ENCODE data around the gene MRPS25.

The MRPS25 gene

DNA sequence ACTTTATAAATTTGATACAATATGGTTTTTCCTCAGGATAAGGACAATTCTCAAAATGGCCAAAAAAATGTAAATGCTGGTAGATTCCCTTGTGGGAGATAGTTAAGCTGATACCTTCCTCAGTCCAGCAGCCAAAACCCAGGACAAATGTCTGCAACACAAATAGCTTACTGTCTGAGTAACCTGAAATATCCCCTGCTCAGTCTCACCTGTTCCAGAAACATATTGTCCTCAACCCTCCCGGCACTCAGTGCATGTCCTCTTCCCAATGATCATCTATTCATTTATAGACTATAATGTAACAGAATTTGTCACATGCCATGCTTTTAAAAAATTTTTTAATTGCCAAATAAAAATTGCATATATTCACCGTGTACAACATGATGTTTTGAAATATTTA, 21.6 kb upstream of the MRPS25 start:
- H3K4me3 ChIP-seq (ENCODE audit: low read depth, low read length): no peak overlapping the region

DNA sequence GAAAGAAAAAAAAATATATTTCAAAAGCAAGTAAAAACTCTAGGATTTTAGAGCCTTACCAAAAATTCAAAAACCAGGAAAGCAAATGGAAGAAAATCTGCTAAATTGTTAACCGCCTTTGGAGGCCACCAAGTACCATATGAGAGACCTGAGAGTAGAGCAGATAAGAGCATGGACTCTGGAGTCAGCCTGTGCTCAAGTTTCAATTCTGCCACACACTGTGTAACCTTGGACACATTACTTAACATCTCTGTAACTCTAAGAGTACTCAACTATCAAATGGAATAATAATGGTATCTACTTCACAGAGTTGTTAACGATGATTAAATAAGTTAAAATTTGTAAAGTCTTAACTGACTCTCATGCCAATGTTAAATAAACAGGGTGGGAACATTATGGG, 21.1 kb upstream of the MRPS25 start:
- DNase-seq (ENCODE audit: low read depth): no peak
- no peak overlapping the region for H3K4me3 ChIP-seq (ENCODE audit: low read depth, low read length)

More for the DNA sequence above, 21.6 kb upstream of the MRPS25 start:
- no peak for DNase-seq (ENCODE audit: low read depth)

DNA sequence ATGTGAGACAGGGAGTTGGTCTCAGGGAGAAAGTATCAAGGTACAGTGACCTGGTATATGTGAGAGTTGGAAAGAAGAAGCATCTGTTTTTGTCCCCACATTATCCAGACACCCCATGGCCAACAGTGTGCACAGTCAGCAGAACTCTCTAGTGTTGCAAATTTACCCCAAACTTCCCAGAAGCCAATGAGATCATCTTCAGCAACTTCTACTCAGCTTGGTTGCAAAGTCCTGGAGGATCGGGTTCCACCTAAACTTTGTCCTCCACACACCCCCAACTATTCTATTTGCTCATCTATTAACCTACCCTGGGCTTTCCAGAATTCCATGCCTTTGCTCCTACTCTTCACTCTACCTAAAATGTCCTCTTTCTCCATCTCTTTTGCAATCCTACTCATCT, 18.1 kb upstream of the MRPS25 start:
- H3K4me3 ChIP-seq (ENCODE audit: low read depth, low read length): no peak overlapping the region
- DNase-seq (ENCODE audit: low read depth): no peak

DNA sequence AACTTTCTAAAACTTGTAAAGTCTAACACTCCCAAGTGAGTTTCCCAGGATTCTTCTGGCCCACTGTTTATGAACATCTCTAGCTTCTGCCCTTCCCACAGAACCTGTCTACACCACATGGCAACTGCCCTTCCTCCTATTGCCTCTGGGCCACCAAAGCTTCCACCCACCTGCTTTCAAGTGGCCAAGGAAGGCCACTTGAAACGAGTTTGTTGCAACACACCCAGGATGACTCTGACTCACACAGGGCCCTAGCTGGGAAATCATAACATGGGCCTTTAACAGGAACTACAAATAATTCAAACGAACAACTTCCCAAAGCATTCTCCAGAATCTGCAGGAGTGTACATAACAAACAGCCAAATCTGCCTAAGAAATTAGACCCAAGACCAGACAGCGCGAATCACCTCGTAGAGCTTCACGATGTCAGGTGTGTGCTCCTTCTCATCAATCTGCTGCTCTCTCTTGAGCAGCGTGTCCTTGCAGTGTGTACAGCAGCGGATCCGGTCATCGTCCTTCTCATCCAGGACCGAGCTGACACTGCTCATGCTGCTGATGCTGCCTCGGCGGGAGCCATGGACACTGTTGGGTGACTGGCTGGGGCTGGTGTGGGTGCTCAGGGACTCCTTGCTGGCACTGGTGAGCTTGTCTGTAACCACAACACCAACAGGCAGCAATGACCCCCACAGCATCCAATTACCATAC, 17.0 kb upstream of the MRPS25 start:
- no peak overlapping the region for H3K4me3 ChIP-seq (ENCODE audit: low read depth, low read length)
- DNase-seq (ENCODE audit: low read depth): no peak

DNA sequence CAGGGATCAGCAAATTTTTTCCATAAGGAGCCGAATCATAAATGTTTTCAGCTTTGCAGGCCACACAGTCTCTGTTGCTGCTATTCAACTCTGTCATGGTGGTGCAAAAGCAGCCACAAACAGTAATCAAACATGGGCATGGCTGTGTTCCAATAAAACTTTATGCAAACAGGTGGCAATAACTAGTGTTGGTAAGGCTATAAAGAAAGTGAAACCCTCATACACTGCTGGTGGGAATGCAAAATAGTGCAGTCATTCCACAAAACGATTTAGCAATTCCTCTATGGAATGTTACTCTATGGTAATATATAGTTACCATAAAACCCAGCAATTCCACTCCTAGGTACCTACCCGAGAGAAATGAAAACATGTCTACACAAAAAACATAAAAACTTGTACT, 14.0 kb upstream of the MRPS25 start:
- no peak for DNase-seq (ENCODE audit: low read depth)
- H3K4me3 ChIP-seq (ENCODE audit: low read depth, low read length): no peak overlapping the region

DNA sequence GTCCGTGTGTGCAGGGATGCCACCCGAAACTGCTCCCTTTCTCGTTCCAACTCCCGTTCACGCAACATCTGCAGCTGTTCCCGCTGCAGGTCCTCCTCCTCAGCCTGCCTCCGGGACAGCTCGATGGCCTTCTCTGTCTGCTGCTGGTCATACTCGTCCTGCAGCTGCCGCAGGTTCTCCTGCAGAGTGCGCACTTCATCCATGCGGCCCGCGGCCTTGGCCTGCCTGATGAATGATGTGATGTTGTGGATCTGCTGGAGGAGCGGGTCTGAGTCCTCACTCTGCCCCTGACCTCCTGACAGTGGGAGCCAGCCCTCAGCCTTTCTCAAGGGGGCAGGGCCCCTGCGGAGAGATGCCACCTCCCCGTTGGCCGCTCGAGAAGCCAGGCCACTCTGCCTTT, 9.4 kb upstream of the MRPS25 start:
- no peak for DNase-seq (ENCODE audit: low read depth)
- no peak overlapping the region for H3K4me3 ChIP-seq (ENCODE audit: low read depth, low read length)

DNA sequence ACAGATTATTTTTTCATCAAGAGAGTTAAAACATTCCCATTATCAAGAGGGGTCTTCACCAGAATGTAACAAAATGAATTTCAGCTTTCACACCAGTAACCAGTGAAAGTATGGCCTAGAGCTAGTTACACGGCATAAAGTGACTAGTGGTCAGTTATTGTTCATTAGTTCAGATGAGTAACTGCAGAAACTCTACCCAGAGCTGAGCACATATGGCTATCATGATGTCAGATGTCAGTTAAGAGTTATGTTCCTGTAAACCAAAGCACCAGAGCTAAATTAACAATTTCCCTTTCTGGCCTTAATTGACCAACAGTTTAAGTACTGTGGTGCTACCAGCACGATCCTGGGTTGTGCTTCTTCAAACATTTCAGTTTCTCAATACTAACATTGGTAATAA, 6.6 kb upstream of the MRPS25 start:
- H3K4me3 ChIP-seq (ENCODE audit: low read depth, low read length): no peak overlapping the region
- DNase-seq (ENCODE audit: low read depth): no peak

DNA sequence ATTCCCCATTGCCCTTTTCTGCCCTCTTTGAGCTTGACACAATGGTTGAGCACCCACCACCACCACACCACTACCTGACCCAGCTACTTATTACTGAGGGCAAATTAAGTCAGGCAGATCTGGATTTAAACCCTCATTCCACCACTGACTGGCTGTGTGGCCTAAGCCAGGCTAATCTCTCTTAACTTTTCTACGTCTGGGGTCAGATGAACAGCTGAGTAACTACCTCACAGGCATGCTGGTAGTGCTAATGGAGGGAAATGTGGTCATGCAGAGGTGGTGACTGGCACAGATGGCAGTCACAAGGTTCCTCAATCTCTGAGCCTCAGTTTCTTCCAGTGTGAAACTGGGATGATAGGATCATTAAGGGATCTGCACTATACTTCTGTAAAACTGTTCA, 4.3 kb upstream of the MRPS25 start:
- H3K4me3 ChIP-seq (ENCODE audit: low read depth, low read length): no peak overlapping the region
- no peak for DNase-seq (ENCODE audit: low read depth)

DNA sequence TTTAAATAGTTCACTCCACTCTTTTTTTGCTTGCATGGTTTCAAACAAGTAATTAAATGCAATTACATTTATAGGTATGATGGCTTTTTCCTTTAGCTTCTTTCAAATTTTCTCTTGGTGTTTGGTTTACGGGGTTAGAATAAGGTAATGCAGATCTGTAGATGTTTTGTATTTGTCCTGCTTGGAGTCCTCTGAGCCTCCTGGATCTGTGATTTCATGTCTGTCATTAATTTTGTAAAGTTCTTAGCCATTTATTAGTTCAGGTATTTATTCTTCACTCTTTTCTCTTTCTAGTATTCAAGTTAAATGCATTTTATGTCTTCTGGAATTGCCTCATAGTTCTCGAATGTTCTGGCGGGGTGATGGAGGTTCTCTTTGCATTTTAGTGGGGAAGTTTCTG, 1.4 kb upstream of the MRPS25 start:
- DNase-seq (ENCODE audit: low read depth): no peak
- no peak overlapping the region for H3K4me3 ChIP-seq (ENCODE audit: low read depth, low read length)

DNA sequence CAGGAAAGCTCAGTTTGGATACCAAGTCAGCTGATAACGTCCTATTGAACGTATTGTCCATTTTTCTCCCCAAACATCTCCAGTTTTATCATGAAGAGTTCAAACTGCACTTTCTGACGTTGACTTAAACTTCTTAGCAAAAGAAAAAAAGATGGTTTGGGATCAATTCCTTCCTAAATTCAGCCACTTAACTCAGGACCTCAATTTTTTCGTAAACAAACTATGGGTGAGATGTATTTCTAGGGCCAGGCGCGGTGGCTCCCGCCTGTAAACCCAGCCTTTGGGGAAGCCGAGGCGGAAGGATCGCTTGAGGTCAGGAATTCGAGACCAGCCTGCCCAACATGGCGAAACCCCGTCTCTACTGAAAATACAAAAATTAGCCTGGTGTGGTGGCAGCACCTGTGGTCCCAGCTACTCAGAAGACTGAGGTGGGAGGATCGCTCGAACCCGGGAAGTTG, 464 bp upstream of the MRPS25 start:
- H3K4me3 ChIP-seq (ENCODE audit: low read depth, low read length): peak overlapping the region; percentile 94
- no peak for DNase-seq (ENCODE audit: low read depth)

DNA sequence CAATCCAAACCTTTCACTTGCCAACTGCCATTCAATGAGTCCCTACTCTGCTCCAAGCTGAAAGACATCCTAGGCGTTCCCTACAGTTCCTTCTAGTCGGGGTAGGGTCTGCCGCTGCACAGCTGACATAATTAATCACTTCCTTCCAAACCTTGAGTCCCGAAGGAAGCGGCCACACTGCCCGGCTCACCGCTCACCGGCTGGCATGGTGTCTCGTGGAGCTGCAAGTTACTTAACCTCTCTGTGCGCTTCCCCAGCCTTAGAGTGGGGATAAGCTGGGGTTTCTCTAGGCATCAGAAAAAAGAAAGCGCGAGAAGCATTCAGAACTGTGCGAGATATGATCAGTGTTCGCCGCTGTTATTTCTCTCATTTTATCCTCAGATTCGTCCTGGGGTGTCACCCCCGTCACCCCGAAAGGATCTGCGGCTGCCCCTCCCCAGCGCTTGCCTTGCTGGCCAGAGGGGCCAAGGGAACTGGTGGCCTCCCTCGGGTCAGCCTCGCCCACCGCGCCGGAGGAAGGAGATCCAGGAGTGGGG, 748 bp downstream of the MRPS25 start:
- H3K4me3 ChIP-seq (ENCODE audit: low read depth, low read length): peak overlapping the region; percentile 94
- no peak for DNase-seq (ENCODE audit: low read depth)

DNA sequence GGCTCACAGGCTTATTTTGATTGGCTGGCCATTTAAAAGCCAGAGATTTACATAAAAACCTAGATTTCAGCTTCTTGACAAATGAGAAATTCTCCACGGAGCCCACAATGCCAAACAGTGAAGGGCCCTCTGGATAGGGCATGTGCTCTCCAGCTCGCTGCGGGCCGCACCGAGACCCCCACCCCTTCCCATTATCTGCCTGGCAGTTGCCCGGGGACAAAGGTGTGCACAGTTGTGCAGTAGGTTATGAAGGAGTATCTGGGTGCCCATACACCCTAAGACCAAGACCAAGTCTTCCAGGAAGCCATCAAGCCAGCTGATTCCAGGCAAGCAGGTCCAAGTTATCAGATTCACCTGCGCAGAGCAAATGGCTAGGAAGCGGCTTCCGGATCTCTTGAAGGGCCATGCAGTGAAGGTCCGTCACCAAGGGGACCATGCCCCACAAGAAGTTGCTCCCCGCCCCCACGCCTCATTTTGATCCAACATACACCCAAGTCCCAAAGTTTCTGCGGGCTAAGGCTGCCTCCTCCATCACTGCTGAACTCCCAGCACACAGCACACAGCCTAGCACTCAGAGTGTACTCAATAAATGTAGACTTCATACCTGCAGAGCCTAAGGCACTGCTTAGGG, 1.3 kb downstream of the MRPS25 start:
- DNase-seq (ENCODE audit: low read depth): no peak
- H3K4me3 ChIP-seq (ENCODE audit: low read depth, low read length): peak overlapping the region; percentile 94

DNA sequence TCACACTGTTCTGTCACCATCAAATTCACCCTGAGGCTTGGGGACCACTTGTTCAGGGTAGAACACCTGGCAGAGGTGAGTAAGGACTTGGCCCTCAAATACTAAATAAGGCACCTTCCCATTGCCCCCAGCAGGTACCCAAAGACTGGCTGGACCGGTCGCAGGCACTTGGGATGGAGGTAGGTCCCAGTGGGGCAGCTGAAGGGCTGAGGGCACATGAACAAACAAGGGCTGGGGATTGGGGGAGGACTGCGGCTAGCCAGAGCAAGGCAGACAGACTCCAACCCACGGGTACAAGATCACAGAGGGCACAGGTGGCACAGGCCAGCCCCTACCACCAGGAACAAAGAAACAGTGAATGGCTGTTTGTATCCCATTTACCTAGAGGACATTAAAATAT, 1.9 kb downstream of the MRPS25 start:
- H3K4me3 ChIP-seq (ENCODE audit: low read depth, low read length): no peak overlapping the region
- no peak for DNase-seq (ENCODE audit: low read depth)

DNA sequence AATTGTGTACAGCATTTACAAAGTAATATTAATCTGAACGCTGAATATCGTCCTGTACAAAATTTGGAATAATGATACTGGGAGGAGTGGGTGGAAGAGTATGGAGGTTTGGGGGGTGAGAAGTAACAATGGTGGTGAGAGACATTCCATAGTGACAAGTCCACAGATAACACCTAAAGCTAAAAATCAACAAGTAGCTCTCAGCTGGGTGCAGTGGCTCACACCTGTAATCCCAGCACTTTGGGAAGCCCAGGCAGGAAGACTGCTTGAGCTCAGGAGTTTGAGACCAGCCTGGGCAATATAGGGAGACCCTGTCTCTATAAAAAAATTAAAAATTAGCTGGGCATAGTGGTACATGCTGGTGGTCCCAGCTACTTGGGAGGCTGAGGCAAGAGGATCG, 5.1 kb downstream of the MRPS25 start:
- no peak overlapping the region for H3K4me3 ChIP-seq (ENCODE audit: low read depth, low read length)
- no peak for DNase-seq (ENCODE audit: low read depth)

DNA sequence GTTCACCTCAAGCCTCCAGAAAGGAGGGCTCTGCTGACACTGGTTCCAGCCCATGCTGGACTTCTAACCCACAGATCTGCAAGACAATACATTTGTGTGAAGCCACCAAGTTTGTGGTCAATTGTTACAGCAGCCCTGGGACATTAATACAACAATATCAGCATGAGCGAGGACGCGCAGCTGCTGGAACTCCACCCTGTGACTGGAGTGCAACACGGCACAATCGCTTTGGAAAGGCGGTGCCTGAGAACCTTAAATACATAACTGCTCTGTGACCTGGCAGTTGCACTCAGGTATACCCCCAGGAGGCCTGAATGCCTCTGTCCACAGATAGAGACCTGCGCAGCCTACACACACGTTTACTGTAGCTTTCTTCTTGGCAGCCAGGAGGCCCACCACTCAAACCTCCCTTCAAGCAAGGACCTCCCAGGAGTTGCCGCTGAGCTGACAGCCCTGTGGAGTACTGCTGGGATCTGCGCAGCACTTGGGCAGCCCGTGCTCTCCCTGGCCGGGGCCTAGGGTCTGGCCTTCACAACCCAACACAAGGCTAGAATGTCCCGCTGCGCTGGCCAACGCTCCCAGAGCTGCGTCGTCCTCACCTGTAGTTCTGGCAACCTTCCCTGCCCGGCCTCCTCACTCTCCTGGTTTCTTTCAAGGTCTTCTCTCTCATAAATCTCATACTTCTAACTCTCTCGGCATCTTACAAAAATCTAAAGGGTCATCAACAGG, 8.3 kb downstream of the MRPS25 start:
- H3K4me3 ChIP-seq (ENCODE audit: low read depth, low read length): no peak overlapping the region
- DNase-seq (ENCODE audit: low read depth): no peak

DNA sequence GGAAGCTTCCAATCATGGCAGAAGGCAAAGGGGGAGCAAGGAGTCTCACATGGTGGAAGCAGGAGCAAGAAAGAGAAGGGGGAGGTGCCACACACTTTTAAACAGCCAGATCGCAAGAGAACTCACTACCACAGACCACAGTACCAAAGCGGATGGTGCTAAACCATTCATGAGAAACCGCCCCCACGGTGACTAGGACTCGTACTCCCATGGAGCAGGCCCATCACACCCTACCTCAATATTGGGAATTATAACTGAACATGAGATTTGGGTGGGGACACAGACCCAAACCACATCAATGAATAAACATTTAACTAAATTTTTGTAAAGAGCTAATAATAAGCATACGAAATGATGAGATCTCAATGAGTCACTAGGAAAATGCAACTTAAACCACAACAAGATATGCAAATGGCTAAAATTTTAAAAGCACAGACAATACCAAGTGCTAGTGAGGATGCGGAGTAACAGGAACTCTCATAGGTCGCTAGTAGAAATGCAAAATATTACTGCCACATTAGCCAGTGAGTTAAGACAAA, 10.0 kb downstream of the MRPS25 start:
- H3K4me3 ChIP-seq (ENCODE audit: low read depth, low read length): no peak overlapping the region
- no peak for DNase-seq (ENCODE audit: low read depth)

DNA sequence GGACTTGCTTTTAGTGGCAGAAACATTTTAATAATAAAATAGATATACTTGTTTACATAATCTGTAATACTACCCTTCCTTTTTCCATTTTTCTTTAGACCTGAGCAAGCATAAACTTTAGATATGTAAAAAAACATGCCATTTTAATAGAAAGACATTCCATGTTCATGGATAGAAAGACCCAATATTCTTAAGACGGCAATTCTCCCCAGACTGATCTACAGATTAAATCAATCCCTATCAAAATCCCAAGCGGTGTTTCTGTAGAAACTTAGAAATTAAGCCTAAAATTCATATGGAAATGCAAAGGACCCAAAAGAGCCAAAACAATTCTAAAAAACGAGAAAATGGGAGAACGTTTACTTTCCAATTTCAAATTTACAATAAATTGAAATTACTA, 11.6 kb downstream of the MRPS25 start:
- DNase-seq (ENCODE audit: low read depth): no peak
- H3K4me3 ChIP-seq (ENCODE audit: low read depth, low read length): no peak overlapping the region

DNA sequence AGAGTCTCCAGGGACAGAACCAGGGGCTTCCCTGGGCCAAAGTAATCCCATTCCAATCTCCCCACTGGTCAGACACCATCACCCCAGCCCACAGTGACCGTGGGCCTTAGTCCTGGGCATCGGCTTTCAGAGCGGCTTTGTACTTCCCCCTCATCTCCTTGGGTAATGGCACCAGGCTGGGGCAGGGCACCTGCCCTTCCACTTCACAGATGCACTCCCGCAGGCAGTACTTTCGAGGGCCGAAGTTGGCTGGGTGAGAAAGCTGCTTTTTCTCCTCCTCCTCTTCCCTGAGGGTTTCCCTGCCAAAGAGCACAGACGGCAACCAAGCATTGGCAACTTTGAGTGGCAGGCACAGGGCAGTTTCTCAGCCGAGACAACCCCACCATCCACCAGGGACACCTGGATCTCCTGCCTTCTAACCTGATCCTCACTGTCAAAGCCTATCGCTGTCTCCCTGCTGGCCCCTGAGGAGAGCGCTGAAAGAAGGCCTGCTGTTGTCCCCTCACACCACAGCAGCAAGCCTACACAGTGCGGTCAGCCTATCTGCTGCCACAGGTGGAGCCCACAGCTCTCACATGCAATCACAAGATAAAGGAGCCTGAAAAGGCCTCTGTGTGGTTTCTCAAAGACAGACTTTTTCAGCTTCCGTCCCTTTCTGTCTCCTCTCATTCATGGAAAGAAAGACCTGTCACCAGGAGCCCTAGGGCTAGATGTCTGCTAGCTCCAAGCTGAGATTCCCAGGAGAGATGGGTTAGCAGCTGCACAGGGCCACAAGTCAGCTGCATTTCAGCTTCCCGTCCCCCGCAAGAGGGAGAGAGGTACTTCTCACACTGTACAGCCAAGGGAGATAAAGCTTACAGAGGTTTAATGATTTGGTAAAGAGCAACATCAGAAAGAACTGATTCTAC, 12.5 kb downstream of the MRPS25 start:
- no peak overlapping the region for H3K4me3 ChIP-seq (ENCODE audit: low read depth, low read length)
- DNase-seq (ENCODE audit: low read depth): no peak

DNA sequence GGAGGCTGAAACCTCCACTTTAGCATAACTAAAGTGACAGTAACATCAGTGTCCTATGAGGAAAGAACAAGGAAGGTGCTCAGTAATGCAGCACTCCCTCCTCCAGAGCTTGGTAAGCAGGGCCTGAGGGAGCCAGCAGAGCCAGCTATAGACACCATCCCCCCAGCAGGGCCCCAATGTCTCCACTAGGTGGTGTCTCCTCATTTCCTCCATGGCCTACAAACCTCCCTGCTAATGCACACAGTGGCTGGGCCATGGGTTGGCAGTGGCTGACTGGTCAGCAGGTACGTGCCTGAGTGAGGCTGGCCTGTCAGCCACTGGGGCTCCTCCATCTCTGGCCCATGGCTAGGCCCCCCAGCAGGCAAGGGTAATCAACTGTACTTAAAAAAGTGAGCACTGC, 13.6 kb downstream of the MRPS25 start:
- no peak overlapping the region for H3K4me3 ChIP-seq (ENCODE audit: low read depth, low read length)
- DNase-seq (ENCODE audit: low read depth): no peak
